Measurements from ENCODE around the gene SVOP.

- TF ChIP-seq POLR2AphosphoS2 (conservative IDR thresholded peaks at IDR 0.05; ENCODE audit: low read length), result no peak
- TF ChIP-seq, protein P1, sequence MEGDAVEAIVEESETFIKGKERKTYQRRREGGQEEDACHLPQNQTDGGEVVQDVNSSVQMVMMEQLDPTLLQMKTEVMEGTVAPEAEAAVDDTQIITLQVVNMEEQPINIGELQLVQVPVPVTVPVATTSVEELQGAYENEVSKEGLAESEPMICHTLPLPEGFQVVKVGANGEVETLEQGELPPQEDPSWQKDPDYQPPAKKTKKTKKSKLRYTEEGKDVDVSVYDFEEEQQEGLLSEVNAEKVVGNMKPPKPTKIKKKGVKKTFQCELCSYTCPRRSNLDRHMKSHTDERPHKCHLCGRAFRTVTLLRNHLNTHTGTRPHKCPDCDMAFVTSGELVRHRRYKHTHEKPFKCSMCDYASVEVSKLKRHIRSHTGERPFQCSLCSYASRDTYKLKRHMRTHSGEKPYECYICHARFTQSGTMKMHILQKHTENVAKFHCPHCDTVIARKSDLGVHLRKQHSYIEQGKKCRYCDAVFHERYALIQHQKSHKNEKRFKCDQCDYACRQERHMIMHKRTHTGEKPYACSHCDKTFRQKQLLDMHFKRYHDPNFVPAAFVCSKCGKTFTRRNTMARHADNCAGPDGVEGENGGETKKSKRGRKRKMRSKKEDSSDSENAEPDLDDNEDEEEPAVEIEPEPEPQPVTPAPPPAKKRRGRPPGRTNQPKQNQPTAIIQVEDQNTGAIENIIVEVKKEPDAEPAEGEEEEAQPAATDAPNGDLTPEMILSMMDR (IDR thresholded peaks at IDR 0.05), result no peak
- TF ChIP-seq JUNB (IDR thresholded peaks at IDR 0.05), result no peak
- no peak for TF ChIP-seq RAD21 (conservative IDR thresholded peaks at IDR 0.05 in 1 of 2, IDR thresholded peaks at IDR 0.05 in 1 of 2)
- TF ChIP-seq MYC (IDR thresholded peaks at IDR 0.05; ENCODE audit: borderline replicate concordance, low read length), result no peak
- no peak for TF ChIP-seq POLR2A (IDR thresholded peaks at IDR 0.05; ENCODE audit: low read length)
- no peak for TF ChIP-seq ELK1 (IDR thresholded peaks at IDR 0.05; ENCODE audit: low read depth, low read length)
- TF ChIP-seq, protein P2, sequence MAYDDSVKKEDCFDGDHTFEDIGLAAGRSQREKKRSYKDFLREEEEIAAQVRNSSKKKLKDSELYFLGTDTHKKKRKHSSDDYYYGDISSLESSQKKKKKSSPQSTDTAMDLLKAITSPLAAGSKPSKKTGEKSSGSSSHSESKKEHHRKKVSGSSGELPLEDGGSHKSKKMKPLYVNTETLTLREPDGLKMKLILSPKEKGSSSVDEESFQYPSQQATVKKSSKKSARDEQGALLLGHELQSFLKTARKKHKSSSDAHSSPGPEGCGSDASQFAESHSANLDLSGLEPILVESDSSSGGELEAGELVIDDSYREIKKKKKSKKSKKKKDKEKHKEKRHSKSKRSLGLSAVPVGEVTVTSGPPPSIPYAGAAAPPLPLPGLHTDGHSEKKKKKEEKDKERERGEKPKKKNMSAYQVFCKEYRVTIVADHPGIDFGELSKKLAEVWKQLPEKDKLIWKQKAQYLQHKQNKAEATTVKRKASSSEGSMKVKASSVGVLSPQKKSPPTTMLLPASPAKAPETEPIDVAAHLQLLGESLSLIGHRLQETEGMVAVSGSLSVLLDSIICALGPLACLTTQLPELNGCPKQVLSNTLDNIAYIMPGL (CRISPR knock-in tag; IDR thresholded peaks at IDR 0.05; ENCODE audit: borderline replicate concordance), result no peak
Observed at GRCh38 chr12:109047081-109047805, 26.4 kb upstream of the SVOP start.
